HG03378 (cell line): ENCODE measurements around the gene PCSK6.
A peak's percentile ranks its signal among the peaks of the same experiment; 100 is the strongest.
"Not testable (repeated sequence)": the region's sequence is repeated elsewhere in the genome, so short reads cannot be mapped to it uniquely, and the experiment has no call there.

Source experiments
- ATAC-seq: cut with Tn5 transposase; IDR thresholded peaks from one replicate; pipeline ENCODE4 v1.9.1; 2021; ENCODE audit warnings: mild to moderate bottlenecking, moderate library complexity; ENCODE audit not compliant: unreplicated experiment

PCSK6 gene

GRCh38 chr15:101293122-101293521, 196.4 kb downstream of the PCSK6 start:
- ATAC-seq = no peak

- ATAC-seq = no peak
Measured at GRCh38 chr15:101288905-101289513, 200.5 kb downstream of the PCSK6 start.

GRCh38 chr15:101287342-101287741, 202.2 kb downstream of the PCSK6 start:
- ATAC-seq = not testable (repeated sequence)

GRCh38 chr15:101286471-101287114, 202.9 kb downstream of the PCSK6 start:
- ATAC-seq = no peak

GRCh38 chr15:101283931-101284330, 205.6 kb downstream of the PCSK6 start:
- no peak for ATAC-seq

- no peak for ATAC-seq
Measured at GRCh38 chr15:101280007-101280406, 209.5 kb downstream of the PCSK6 start.

GRCh38 chr15:101277943-101278564, 211.5 kb downstream of the PCSK6 start:
- no peak for ATAC-seq

- peak; percentile 66 for ATAC-seq
Measured at GRCh38 chr15:101277038-101277822, 212.3 kb downstream of the PCSK6 start, which contains the start of gene SELENOS. TSS of gene SELENOS (minus strand) at chr15:101277485. CDS start at chr15:101277417, 68 bp downstream.

- peak; percentile 18 for ATAC-seq
Measured at GRCh38 chr15:101276501-101277037, 212.9 kb downstream of the PCSK6 start.

GRCh38 chr15:101275018-101275417, 214.5 kb downstream of the PCSK6 start:
- ATAC-seq = peak; percentile 55

- no peak for ATAC-seq
Measured at GRCh38 chr15:101273534-101273933, 216.0 kb downstream of the PCSK6 start.

GRCh38 chr15:101272584-101272983, 216.9 kb downstream of the PCSK6 start:
- ATAC-seq = no peak

- ATAC-seq = no peak
Measured at GRCh38 chr15:101269479-101270223, 219.9 kb downstream of the PCSK6 start.

- ATAC-seq = no peak
Measured at GRCh38 chr15:101267320-101268104, 222.0 kb downstream of the PCSK6 start.

GRCh38 chr15:101266787-101267186, 222.7 kb downstream of the PCSK6 start:
- no peak for ATAC-seq

- no peak for ATAC-seq
Measured at GRCh38 chr15:101266034-101266433, 223.5 kb downstream of the PCSK6 start.

GRCh38 chr15:101264911-101265641, 224.4 kb downstream of the PCSK6 start:
- no peak for ATAC-seq

GRCh38 chr15:101264011-101264410, 225.5 kb downstream of the PCSK6 start:
- no peak for ATAC-seq

- no peak for ATAC-seq
Measured at GRCh38 chr15:101262551-101262950, 227.0 kb downstream of the PCSK6 start.
